GM12878 (cell line): ENCODE data around the gene GOSR1. TPM values are rescaled to one million over a fixed set of nuclear protein-coding genes. Genes with fewer than 3 reads are reported as not detected.

Experiments
- CREB1 ChIP-seq: IDR thresholded peaks from 2 replicates; pipeline ENCODE4 v1.6.1; 2012; ENCODE audit warnings: low read depth, mild to moderate bottlenecking, inconsistent platforms
- FOS ChIP-seq: IDR thresholded peaks from 3 replicates; pipeline ENCODE4 v1.6.1; 2011; ENCODE audit warnings: borderline replicate concordance; ENCODE audit not compliant: insufficient read length; ENCODE audit errors: extremely low read depth
- FOXM1 ChIP-seq: IDR thresholded peaks from 2 replicates; pipeline ENCODE4 v1.6.1; 2012; ENCODE audit warnings: low read depth, mild to moderate bottlenecking, inconsistent platforms, low read length, moderate library complexity
- JUND ChIP-seq: IDR thresholded peaks from 2 replicates; pipeline ENCODE4 v1.6.1; 2012; ENCODE audit warnings: low read depth, mild to moderate bottlenecking, low read length, improper control_type of control experiment, moderate library complexity
- MTA3 ChIP-seq: IDR thresholded peaks from 2 replicates; pipeline ENCODE4 v1.6.1; 2012; ENCODE audit warnings: low read length, inconsistent platforms, borderline replicate concordance
- MYB ChIP-seq: fragments of 150-350 bp; IDR thresholded peaks from 2 replicates; pipeline ENCODE4 v1.6.1; 2014; ENCODE audit warnings: mild to moderate bottlenecking, low read depth, low read length, borderline replicate concordance
- TBL1XR1 ChIP-seq: IDR thresholded peaks from 2 replicates; pipeline ENCODE4 v1.6.1; 2012; ENCODE audit warnings: low read depth, low read length, improper control_type of control experiment
- YBX1 ChIP-seq: fragments of 450-650 bp; IDR thresholded peaks from 2 replicates; pipeline ENCODE4 v1.6.1; 2016; ENCODE audit warnings: antibody characterized with exemption
- polyA plus RNA-seq, 11 experiments: library from polyadenylated mRNA; depleted of rRNA in 4 of 11; unstranded in 6 of 11; stranded (reverse) in 5 of 11; fragments of >200 nt; fragmentation: Nextera tagmentation in 4 of 11; fragmentation: Illumina TruSeq in 1 of 11; extraction: Ambion mirVana in 4 of 11; extraction: Trizol in 1 of 11; gene quantifications; 1 replicate in 1 of 11; 2 replicates in 10 of 11; pipeline versions ENCODE4 v1.2.1 to v1.2.3, GENCODE V29; 2011 to 2016; ENCODE audit warnings: inconsistent platforms in 2 of 11, missing spikeins in 2 of 11, low read depth in 1 of 11
- total RNA-seq, 4 experiments: library from RNA; depleted of rRNA in 3 of 4; stranded (reverse); fragments of >200 nt in 3 of 4; fragmentation: Illumina TruSeq in 1 of 4; extraction: Trizol in 1 of 4; gene quantifications; 2 replicates each; pipeline versions ENCODE4 v1.2.1 to v1.2.3, GENCODE V29; 2013 to 2021
- TF ChIP-seq, protein P1 (sequence below): fragments of 450-650 bp; IDR thresholded peaks from 2 replicates; pipeline ENCODE4 v1.6.1; 2018; ENCODE audit warnings: mild to moderate bottlenecking, low read depth, moderate library complexity; ENCODE audit not compliant: partially characterized antibody
- TF ChIP-seq, protein P2 (sequence below): fragments of 450-650 bp; formaldehyde crosslinking; IDR thresholded peaks from 2 replicates; pipeline ENCODE4 v1.4.0; 2022; ENCODE audit warnings: mild to moderate bottlenecking, moderate library complexity

GOSR1 gene
- total and polyA plus RNA-seq, 10 of the 15 experiments (the other 5 are each of a cell fraction or from before 2014, with no cell fraction given) = 21.4 to 99.3 (median 42.9) TPM

DNA sequence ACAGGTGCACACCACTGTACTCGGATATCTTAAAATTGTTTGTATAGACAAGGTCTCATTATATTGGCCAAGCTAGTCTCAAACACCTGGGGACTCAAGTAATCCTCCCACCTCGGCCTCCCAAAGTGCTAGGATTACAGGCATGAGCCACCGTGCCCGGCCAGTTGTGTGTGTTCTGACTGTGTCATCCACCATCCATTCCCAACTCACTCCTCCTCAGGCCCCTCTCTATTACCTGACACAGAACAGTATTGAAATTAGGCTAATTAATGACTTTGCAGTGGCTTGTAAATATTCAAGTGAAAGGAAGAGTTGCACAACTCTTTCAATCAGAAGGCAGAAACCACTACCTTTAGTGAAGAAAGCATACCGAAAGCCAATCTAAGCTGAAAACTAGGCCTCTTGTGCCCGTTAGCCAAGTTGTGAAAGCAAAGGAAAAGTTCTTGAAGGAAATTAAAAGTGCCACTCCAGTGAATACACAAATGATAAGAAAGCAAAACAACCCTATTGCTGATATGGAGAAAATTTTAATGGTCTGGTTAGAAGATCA lies 28.7 kb downstream of the GOSR1 start (continued):
- TF ChIP-seq, protein P1, sequence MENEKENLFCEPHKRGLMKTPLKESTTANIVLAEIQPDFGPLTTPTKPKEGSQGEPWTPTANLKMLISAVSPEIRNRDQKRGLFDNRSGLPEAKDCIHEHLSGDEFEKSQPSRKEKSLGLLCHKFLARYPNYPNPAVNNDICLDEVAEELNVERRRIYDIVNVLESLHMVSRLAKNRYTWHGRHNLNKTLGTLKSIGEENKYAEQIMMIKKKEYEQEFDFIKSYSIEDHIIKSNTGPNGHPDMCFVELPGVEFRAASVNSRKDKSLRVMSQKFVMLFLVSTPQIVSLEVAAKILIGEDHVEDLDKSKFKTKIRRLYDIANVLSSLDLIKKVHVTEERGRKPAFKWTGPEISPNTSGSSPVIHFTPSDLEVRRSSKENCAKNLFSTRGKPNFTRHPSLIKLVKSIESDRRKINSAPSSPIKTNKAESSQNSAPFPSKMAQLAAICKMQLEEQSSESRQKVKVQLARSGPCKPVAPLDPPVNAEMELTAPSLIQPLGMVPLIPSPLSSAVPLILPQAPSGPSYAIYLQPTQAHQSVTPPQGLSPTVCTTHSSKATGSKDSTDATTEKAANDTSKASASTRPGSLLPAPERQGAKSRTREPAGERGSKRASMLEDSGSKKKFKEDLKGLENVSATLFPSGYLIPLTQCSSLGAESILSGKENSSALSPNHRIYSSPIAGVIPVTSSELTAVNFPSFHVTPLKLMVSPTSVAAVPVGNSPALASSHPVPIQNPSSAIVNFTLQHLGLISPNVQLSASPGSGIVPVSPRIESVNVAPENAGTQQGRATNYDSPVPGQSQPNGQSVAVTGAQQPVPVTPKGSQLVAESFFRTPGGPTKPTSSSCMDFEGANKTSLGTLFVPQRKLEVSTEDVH = no peak
- TF ChIP-seq YBX1 = no peak
- no peak for TF ChIP-seq TBL1XR1
- no peak for TF ChIP-seq CREB1
- TF ChIP-seq MTA3 = no peak
- no peak for TF ChIP-seq FOXM1
- TF ChIP-seq JUND = no peak
- TF ChIP-seq, protein P2, sequence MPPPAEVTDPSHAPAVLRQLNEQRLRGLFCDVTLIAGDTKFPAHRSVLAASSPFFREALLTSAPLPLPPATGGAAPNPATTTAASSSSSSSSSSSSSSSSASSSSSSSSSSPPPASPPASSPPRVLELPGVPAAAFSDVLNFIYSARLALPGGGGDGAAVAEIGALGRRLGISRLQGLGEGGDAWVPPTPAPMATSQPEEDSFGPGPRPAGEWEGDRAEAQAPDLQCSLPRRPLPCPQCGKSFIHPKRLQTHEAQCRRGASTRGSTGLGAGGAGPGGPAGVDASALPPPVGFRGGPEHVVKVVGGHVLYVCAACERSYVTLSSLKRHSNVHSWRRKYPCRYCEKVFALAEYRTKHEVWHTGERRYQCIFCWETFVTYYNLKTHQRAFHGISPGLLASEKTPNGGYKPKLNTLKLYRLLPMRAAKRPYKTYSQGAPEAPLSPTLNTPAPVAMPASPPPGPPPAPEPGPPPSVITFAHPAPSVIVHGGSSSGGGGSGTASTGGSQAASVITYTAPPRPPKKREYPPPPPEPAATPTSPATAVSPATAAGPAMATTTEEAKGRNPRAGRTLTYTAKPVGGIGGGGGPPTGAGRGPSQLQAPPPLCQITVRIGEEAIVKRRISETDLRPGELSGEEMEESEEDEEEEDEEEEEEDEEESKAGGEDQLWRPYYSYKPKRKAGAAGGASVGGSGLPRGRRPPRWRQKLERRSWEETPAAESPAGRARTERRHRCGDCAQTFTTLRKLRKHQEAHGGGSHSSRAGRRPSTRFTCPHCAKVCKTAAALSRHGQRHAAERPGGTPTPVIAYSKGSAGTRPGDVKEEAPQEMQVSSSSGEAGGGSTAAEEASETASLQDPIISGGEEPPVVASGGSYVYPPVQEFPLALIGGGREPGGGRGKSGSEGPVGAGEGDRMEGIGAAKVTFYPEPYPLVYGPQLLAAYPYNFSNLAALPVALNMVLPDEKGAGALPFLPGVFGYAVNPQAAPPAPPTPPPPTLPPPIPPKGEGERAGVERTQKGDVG (CRISPR knock-in tag) = no peak
- no peak for TF ChIP-seq MYB
- TF ChIP-seq FOS = no peak
